HL-60 (cell line): ENCODE measurements around the gene ATG10.

ENCODE experiments used
- DNase-seq, 2 experiments: peaks; one replicate each; pipeline ENCODE4 v3.0.0-alpha.2; 2010 to 2020; ENCODE audit warnings: low read depth in 1 of 2, low spot score in 1 of 2
- H3K27ac ChIP-seq: fragments of 250-450 bp; sonication (Bioruptor Pico); replicated peaks from 2 replicates; pipeline ENCODE4 v1.5.1; 2020; ENCODE audit warnings: mild to moderate bottlenecking, moderate library complexity
- H3K27me3 ChIP-seq: fragments of 250-450 bp; sonication (Bioruptor Pico); 2 replicates; pipeline ENCODE4 v1.5.1; 2021; ENCODE audit warnings: mild to moderate bottlenecking, moderate library complexity; ENCODE audit not compliant: insufficient read depth, poor library complexity, severe bottlenecking
- H3K4me3 ChIP-seq: replicated peaks from 2 replicates; pipeline ENCODE4 v1.5.1; 2011; ENCODE audit warnings: mild to moderate bottlenecking, control low read depth, low read length; ENCODE audit not compliant: insufficient read depth
- CTCF ChIP-seq: IDR thresholded peaks from one replicate; pipeline ENCODE4 v1.5.1; 2011; ENCODE audit warnings: low read length, control low read depth, inconsistent platforms; ENCODE audit not compliant: insufficient read depth
- GABPA ChIP-seq: IDR thresholded peaks from 2 replicates; pipeline ENCODE4 v1.6.1; 2012; ENCODE audit warnings: low read depth
- POLR2AphosphoS5 ChIP-seq: IDR thresholded peaks from 2 replicates; pipeline ENCODE4 v1.6.1; 2012; ENCODE audit warnings: low read depth
- REST ChIP-seq: IDR thresholded peaks from 2 replicates; pipeline ENCODE4 v1.6.1; 2012; ENCODE audit warnings: low read depth; ENCODE audit not compliant: insufficient replicate concordance
- SPI1 ChIP-seq: IDR thresholded peaks from 2 replicates; pipeline ENCODE4 v1.6.1; 2012; ENCODE audit warnings: low read depth, mild to moderate bottlenecking, borderline replicate concordance

ATG10 gene

GRCh38 chr5:81925009-81925408, 46.8 kb upstream of the ATG10 start:
- Histone ChIP-seq H3K4me3 (no peak overlapping the region), H3K27ac (no peak overlapping the region), H3K27me3 (no peaks in the 10 kb centered on the region)
- TF ChIP-seq REST (no peak), CTCF (no peak), SPI1 (no peak), POLR2AphosphoS5 (no peak), GABPA (no peak)
- no peak for DNase-seq

GRCh38 chr5:81925981-81926380, 45.8 kb upstream of the ATG10 start:
- no peak for DNase-seq
- Histone ChIP-seq H3K27me3 (no peaks in the 10 kb centered on the region), H3K4me3 (no peak overlapping the region), H3K27ac (no peak overlapping the region)
- TF ChIP-seq POLR2AphosphoS5 = no peak
- TF ChIP-seq REST = no peak
- TF ChIP-seq GABPA = no peak
- TF ChIP-seq SPI1 = no peak
- no peak for TF ChIP-seq CTCF

GRCh38 chr5:81936066-81936465, 35.8 kb upstream of the ATG10 start:
- no peak overlapping the region for H3K4me3 ChIP-seq
- no peak for DNase-seq

More at GRCh38 chr5:81936066-81936465, 35.8 kb upstream of the ATG10 start:
- H3K27ac ChIP-seq = no peak overlapping the region
- H3K27me3 ChIP-seq = no peaks in the 10 kb centered on the region
- TF ChIP-seq SPI1 (no peak), GABPA (no peak), POLR2AphosphoS5 (no peak), REST (no peak), CTCF (no peak)
